ENCODE results near the gene ARSG. TPM values are rescaled to one million over a fixed set of nuclear protein-coding genes. Genes with fewer than 3 reads are reported as not detected.
"Not testable (repeated sequence)": the region's sequence is repeated elsewhere in the genome, so short reads cannot be mapped to it uniquely, and the experiment has no call there.

Gene ARSG
- polyA plus RNA-seq, 1 experiment = 1.9 TPM

DNA sequence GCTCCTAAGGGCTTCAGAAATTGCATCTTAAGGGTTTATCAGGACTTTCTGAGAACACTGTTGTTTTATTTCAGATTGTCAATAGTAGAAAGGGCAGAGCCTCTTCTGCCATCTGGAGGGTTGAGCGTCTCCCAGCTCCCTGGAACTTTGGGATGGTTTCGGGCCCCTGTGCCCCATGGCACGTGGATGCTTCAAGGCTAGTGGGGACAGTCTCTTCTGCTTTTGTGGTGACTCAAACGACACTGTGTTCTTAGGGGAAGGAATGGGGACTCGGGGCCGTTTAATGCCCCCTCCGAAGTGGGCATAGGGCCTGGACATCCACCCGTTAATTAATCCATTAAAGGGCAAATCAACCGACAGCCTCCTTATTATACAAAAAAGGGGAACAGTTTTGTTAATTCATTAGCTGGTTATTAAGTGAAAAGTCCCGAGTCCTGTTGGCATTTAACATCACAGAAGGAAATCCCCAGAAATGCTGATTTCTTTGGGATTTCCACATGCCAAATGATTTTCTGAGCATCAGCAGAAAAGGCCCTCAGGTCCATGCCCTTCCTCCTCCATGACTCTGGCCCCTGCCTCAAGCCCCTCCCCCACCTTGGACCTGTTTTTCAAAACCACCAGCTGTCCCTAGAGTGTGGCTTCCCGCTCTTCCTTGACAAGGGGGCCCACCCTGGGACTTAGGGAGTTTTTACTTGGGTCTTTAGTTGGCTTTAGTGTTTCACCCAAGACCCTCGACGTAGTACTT, 68.7 kb downstream of the ARSG start:
- TF ChIP-seq, protein P1, sequence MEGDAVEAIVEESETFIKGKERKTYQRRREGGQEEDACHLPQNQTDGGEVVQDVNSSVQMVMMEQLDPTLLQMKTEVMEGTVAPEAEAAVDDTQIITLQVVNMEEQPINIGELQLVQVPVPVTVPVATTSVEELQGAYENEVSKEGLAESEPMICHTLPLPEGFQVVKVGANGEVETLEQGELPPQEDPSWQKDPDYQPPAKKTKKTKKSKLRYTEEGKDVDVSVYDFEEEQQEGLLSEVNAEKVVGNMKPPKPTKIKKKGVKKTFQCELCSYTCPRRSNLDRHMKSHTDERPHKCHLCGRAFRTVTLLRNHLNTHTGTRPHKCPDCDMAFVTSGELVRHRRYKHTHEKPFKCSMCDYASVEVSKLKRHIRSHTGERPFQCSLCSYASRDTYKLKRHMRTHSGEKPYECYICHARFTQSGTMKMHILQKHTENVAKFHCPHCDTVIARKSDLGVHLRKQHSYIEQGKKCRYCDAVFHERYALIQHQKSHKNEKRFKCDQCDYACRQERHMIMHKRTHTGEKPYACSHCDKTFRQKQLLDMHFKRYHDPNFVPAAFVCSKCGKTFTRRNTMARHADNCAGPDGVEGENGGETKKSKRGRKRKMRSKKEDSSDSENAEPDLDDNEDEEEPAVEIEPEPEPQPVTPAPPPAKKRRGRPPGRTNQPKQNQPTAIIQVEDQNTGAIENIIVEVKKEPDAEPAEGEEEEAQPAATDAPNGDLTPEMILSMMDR (IDR thresholded peaks at IDR 0.05; ENCODE audit: low read depth, low read length) = no peak
- Histone ChIP-seq H3K27ac (ENCODE audit: low read depth, low read length) (no peak overlapping the region), H3K27me3 (ENCODE audit: control insufficient read depth, insufficient read depth, low read length) (no peaks in the 10 kb centered on the region), H3K4me3 (ENCODE audit: low read depth, low read length) (no peak overlapping the region), H3K9me3 (ENCODE audit: control insufficient read depth, insufficient read depth, low read length) (no peaks in the 10 kb centered on the region)
- POLR2A ChIA-PET = no interaction called here
- CTCF ChIA-PET = no interaction called here
- DNase-seq (ENCODE audit: low read depth, low spot score) = no peak

DNA sequence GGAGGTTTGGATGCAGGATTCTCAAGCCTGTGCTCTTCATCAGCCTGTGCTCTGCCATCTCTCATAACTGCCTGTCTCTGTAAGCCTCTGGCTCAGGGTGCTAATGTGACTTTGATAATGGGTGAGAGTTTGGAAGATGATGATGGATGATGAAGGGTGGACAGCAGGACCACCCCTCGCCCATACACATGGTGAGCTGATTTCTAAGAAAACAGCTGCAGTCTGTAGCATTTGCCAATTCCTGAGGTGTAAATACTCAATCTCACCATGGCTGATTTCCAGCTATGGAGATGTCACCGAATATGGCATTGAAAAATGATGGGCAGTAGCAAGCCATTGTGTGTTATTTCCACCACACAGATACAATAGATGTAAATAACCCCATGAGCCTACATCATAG, 74.2 kb downstream of the ARSG start:
- Histone ChIP-seq H3K9me3 (ENCODE audit: control insufficient read depth, insufficient read depth, low read length) (no peaks in the 10 kb centered on the region), H3K27me3 (ENCODE audit: control insufficient read depth, insufficient read depth, low read length) (no peaks in the 10 kb centered on the region), H3K4me3 (ENCODE audit: low read depth, low read length) (no peak overlapping the region), H3K27ac (ENCODE audit: low read depth, low read length) (no peak overlapping the region)
- ChIA-PET CTCF (no interaction called here), POLR2A (no interaction called here)
- no peak for DNase-seq (ENCODE audit: low read depth, low spot score)
- TF ChIP-seq, protein P1 (IDR thresholded peaks at IDR 0.05; ENCODE audit: low read depth, low read length) = no peak

DNA sequence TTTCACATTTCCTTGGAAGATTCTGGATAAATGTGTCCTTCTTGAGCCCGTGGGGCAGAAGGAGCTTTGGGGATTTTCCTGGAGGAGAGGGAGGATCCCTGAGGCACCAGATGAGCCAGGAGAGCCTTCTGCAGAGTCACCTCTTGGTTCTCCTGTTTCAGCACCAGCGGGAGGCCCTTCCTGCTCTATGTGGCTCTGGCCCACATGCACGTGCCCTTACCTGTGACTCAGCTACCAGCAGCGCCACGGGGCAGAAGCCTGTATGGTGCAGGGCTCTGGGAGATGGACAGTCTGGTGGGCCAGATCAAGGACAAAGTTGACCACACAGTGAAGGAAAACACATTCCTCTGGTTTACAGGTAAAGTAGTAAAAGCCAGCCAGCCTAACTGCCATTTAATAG, 77.1 kb downstream of the ARSG start:
- DNase-seq (ENCODE audit: low read depth, low spot score) = no peak
- ChIA-PET CTCF (no interaction called here), POLR2A (no interaction called here)
- Histone ChIP-seq H3K27me3 (ENCODE audit: control insufficient read depth, insufficient read depth, low read length) (no peaks in the 10 kb centered on the region), H3K27ac (ENCODE audit: low read depth, low read length) (no peak overlapping the region), H3K4me3 (ENCODE audit: low read depth, low read length) (no peak overlapping the region), H3K9me3 (ENCODE audit: control insufficient read depth, insufficient read depth, low read length) (no peaks in the 10 kb centered on the region; the same call in 1 of the 2 replicates)
- TF ChIP-seq, protein P1 (IDR thresholded peaks at IDR 0.05; ENCODE audit: low read depth, low read length) = no peak

DNA sequence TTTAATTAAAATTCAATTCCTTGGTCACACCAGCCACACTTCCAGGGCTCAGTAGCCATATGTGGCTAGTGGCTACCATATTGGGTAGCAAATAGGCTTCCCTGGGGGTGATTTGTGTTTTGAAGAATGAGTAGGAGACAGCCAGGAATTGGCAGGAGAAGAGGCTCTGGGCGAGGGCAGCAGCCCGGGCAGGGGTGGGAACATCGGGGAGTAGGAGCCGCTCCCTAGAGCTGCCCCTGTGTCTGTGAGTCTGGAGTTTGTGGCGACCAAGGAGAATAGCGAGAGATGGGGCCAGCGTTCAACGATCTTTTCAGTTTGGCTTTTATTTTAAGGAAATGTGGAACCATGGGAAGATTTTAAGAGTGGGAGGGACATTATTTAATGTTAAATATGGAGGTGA, 84.3 kb downstream of the ARSG start:
- no peak overlapping the region for H3K27ac ChIP-seq (ENCODE audit: low read depth, low read length)
- TF ChIP-seq, protein P1 (IDR thresholded peaks at IDR 0.05; ENCODE audit: low read depth, low read length) = no peak
- CTCF ChIA-PET = interaction anchor here (0.8 to 1.1 kb wide), 2 partner anchors 23 to 44 kb away, joined by 4 to 5 read pairs; no protein-coding TSS in a partner anchor
- H3K9me3 ChIP-seq (ENCODE audit: control insufficient read depth, insufficient read depth, low read length) = no peaks in the 10 kb centered on the region; the same call in 1 of the 2 replicates
- no peak overlapping the region for H3K4me3 ChIP-seq (ENCODE audit: low read depth, low read length)
- POLR2A ChIA-PET = no interaction called here
- no peak for DNase-seq (ENCODE audit: low read depth, low spot score)
- no peaks in the 10 kb centered on the region for H3K27me3 ChIP-seq (ENCODE audit: control insufficient read depth, insufficient read depth, low read length)

DNA sequence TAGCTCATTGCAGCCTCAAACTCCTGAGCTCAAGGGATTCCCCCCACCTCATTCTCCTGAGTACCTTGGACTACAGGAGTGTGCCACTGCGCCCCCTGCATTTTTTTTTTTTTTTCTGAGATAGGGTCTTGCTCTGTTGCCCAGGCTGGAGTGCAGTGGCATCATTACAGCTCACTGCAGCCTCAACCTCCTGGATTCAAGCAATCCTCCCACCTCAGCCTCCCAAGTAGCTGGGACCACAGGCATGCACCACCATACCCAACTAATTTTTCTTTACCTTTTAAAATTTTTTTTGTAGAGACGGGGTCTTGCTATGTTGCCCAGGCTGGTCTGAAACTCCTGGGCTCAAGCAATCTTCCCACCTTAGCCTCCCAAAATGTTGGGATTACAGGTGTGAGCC, 84.9 kb downstream of the ARSG start:
- DNase-seq (ENCODE audit: low read depth, low spot score); H3K27me3 ChIP-seq (ENCODE audit: control insufficient read depth, insufficient read depth, low read length); H3K4me3 ChIP-seq (ENCODE audit: low read depth, low read length); H3K9me3 ChIP-seq (ENCODE audit: control insufficient read depth, insufficient read depth, low read length); H3K27ac ChIP-seq (ENCODE audit: low read depth, low read length): not testable (repeated sequence)
- CTCF ChIA-PET = interaction anchor here (1.1 to 1.6 kb wide), 2 partner anchors 23 to 43 kb away, joined by 5 to 8 read pairs; no protein-coding TSS in a partner anchor
- POLR2A ChIA-PET = interaction anchor here (0.7 kb wide), 1 partner anchor 21 kb away, joined by 5 read pairs; no protein-coding TSS in a partner anchor
